Astrocyte (in vitro differentiated cells and primary cell): ENCODE measurements around the gene AACS. TPM values are rescaled to one million over a fixed set of nuclear protein-coding genes. Genes with fewer than 3 reads are reported as not detected.

ENCODE experiments used
- DNase-seq: peaks from one replicate; pipeline ENCODE4 v3.0.0-alpha.2; 2010; ENCODE audit warnings: low read depth
- FAIRE-seq: peaks from 2 replicates; lab custom pipeline; 2011; peaks lifted over from hg19 to GRCh38; lab: Jason Lieb, UNC
- H2AFZ ChIP-seq: 2 replicates; pipeline ENCODE4 v1.6.0; 2012; ENCODE audit warnings: low read depth, low read length, inconsistent platforms
- H3K27ac ChIP-seq: 2 replicates; pipeline ENCODE4 v1.5.1; 2011; ENCODE audit warnings: low read depth, low read length, inconsistent platforms
- H3K27me3 ChIP-seq: 2 replicates; pipeline ENCODE4 v1.6.0; 2011; ENCODE audit warnings: low read length, inconsistent platforms; ENCODE audit not compliant: insufficient read depth
- H3K36me3 ChIP-seq: 2 replicates; pipeline ENCODE4 v1.5.1; 2011; ENCODE audit warnings: low read length, inconsistent platforms; ENCODE audit not compliant: insufficient read depth
- H3K4me1 ChIP-seq: 2 replicates; pipeline ENCODE4 v1.5.1; 2011; ENCODE audit warnings: low read length, inconsistent platforms; ENCODE audit not compliant: insufficient read depth
- H3K4me2 ChIP-seq: 2 replicates; pipeline ENCODE4 v1.6.0; 2012; ENCODE audit warnings: low read length, inconsistent platforms
- H3K4me3 ChIP-seq: 2 replicates; pipeline ENCODE4 v1.5.1; 2011; ENCODE audit warnings: low read depth, mild to moderate bottlenecking, low read length, inconsistent platforms; ENCODE audit not compliant: insufficient read depth
- H3K79me2 ChIP-seq: 2 replicates; pipeline ENCODE4 v1.6.0; 2012; ENCODE audit warnings: mild to moderate bottlenecking, low read length, inconsistent platforms; ENCODE audit not compliant: insufficient read depth
- H3K9ac ChIP-seq: 2 replicates; pipeline ENCODE4 v1.6.0; 2012; ENCODE audit warnings: mild to moderate bottlenecking, low read length, inconsistent platforms
- H3K9me3 ChIP-seq: 2 replicates; pipeline ENCODE4 v1.5.1; 2012; ENCODE audit warnings: low read depth, mild to moderate bottlenecking, low read length, inconsistent platforms; ENCODE audit not compliant: insufficient read depth
- H4K20me1 ChIP-seq: 2 replicates; pipeline ENCODE4 v1.6.0; 2012; ENCODE audit warnings: low read length, inconsistent platforms; ENCODE audit not compliant: insufficient read depth
- H3K27ac Mint-ChIP-seq: one replicate; pipeline ENCODE4 v1.8.0; 2021; ENCODE audit warnings: mild to moderate bottlenecking, mixed read lengths; ENCODE audit not compliant: unreplicated experiment
- H3K27me3 Mint-ChIP-seq: one replicate; pipeline ENCODE4 v1.8.0; 2021; ENCODE audit warnings: low read depth, mixed read lengths; ENCODE audit not compliant: unreplicated experiment
- H3K36me3 Mint-ChIP-seq: one replicate; pipeline ENCODE4 v1.8.0; 2021; ENCODE audit warnings: low read depth, mixed read lengths; ENCODE audit not compliant: unreplicated experiment
- H3K4me1 Mint-ChIP-seq: one replicate; pipeline ENCODE4 v1.8.0; 2021; ENCODE audit warnings: low read depth, mixed read lengths; ENCODE audit not compliant: unreplicated experiment
- H3K4me3 Mint-ChIP-seq: one replicate; pipeline ENCODE4 v1.8.0; 2021; ENCODE audit warnings: mild to moderate bottlenecking, moderate library complexity, mixed read lengths; ENCODE audit not compliant: unreplicated experiment
- H3K9me3 Mint-ChIP-seq: one replicate; pipeline ENCODE4 v1.8.0; 2021; ENCODE audit warnings: mild to moderate bottlenecking, mixed read lengths; ENCODE audit not compliant: unreplicated experiment
- EZH2 ChIP-seq: IDR thresholded peaks from 2 replicates; pipeline ENCODE4 v1.6.1; 2012; ENCODE audit warnings: mild to moderate bottlenecking, low read length, inconsistent platforms; ENCODE audit not compliant: insufficient read depth
- total RNA-seq: library from RNA; stranded (reverse); gene quantifications from 2 replicates; pipeline ENCODE4 v1.2.1, GENCODE V29; 2021
- TF ChIP-seq, protein P1 (sequence below): IDR thresholded peaks from 2 replicates; pipeline ENCODE4 v1.5.1; 2011; ENCODE audit warnings: low read depth, mild to moderate bottlenecking, inconsistent platforms, low read length, moderate library complexity; ENCODE audit not compliant: insufficient read depth

Gene AACS
- total RNA-seq, 1 donor from 2014 or later: 22.5 TPM

- H3K4me1 Mint-ChIP-seq: no peaks in the 10 kb centered on the region
- H3K4me2 ChIP-seq: no peak overlapping the region
- peaks cover 30% of the 10 kb centered on the region for H4K20me1 ChIP-seq
- H3K27me3 ChIP-seq: no peaks in the 10 kb centered on the region
- no peak overlapping the region for H3K9ac ChIP-seq
- FAIRE-seq (no peak), DNase-seq (no peak)
- no peaks in the 10 kb centered on the region for H3K27me3 Mint-ChIP-seq
- H3K4me1 ChIP-seq: no peaks in the 10 kb centered on the region
- H3K4me3 ChIP-seq: no peak overlapping the region
- no peaks in the 10 kb centered on the region for H3K9me3 Mint-ChIP-seq
- H3K27ac ChIP-seq: no peak overlapping the region
- H3K9me3 ChIP-seq: no peaks in the 10 kb centered on the region
- H3K36me3 Mint-ChIP-seq: peaks cover 24% of the 10 kb centered on the region
- no peak overlapping the region for H3K27ac Mint-ChIP-seq
- no peak overlapping the region for H2AFZ ChIP-seq
- TF ChIP-seq EZH2: no peak
- TF ChIP-seq, protein P1, sequence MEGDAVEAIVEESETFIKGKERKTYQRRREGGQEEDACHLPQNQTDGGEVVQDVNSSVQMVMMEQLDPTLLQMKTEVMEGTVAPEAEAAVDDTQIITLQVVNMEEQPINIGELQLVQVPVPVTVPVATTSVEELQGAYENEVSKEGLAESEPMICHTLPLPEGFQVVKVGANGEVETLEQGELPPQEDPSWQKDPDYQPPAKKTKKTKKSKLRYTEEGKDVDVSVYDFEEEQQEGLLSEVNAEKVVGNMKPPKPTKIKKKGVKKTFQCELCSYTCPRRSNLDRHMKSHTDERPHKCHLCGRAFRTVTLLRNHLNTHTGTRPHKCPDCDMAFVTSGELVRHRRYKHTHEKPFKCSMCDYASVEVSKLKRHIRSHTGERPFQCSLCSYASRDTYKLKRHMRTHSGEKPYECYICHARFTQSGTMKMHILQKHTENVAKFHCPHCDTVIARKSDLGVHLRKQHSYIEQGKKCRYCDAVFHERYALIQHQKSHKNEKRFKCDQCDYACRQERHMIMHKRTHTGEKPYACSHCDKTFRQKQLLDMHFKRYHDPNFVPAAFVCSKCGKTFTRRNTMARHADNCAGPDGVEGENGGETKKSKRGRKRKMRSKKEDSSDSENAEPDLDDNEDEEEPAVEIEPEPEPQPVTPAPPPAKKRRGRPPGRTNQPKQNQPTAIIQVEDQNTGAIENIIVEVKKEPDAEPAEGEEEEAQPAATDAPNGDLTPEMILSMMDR: no peak
- no peak overlapping the region for H3K4me3 Mint-ChIP-seq
- peaks cover 5% of the 10 kb centered on the region for H3K79me2 ChIP-seq
- peaks cover 16% of the 10 kb centered on the region for H3K36me3 ChIP-seq
These were observed 10.9 kb downstream of the AACS start for GRCh38 chr12:125076103-125076502.

DNA sequence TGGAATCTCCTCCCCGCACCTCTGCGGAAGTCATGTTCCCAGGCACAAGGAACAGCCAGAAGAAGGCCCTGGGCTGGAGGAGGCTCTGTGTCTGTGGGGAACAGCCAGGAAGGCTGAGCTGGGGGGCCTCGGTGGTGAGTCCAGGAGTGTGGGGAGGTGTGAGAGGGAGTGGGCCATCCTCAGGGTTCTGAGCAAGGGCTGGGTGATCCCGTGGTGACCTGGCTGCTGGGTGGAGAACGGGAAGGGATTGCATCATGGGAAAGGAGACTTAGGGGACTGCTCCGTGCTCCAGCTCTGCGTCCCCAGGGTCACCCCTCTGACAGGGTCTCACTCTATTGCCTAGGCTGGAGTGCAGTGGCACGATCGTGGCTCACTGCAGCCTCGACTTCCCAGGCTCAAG is 13.8 kb downstream of the AACS start:
- no peaks in the 10 kb centered on the region for H3K4me1 ChIP-seq
- Mint-ChIP-seq H3K4me1 (no peaks in the 10 kb centered on the region), H3K4me3 (no peak overlapping the region), H3K27me3 (no peaks in the 10 kb centered on the region), H3K36me3 (peaks cover 22% of the 10 kb centered on the region), H3K9me3 (no peaks in the 10 kb centered on the region), H3K27ac (no peak overlapping the region)
- H3K9ac ChIP-seq: no peak overlapping the region
- DNase-seq (no peak), FAIRE-seq (no peak)
- H2AFZ ChIP-seq: no peak overlapping the region
- H4K20me1 ChIP-seq: peaks cover 16% of the 10 kb centered on the region
- H3K4me3 ChIP-seq: no peak overlapping the region
- H3K4me2 ChIP-seq: no peak overlapping the region
- peaks cover 11% of the 10 kb centered on the region for H3K36me3 ChIP-seq
- TF ChIP-seq EZH2: no peak
- TF ChIP-seq, protein P1: no peak
- no peaks in the 10 kb centered on the region for H3K27me3 ChIP-seq
- H3K27ac ChIP-seq: no peak overlapping the region
- no peaks in the 10 kb centered on the region for H3K9me3 ChIP-seq
- no peaks in the 10 kb centered on the region for H3K79me2 ChIP-seq
